HepG2 (cell line): ENCODE measurements around the gene GFRA4. TPM values are rescaled to one million over a fixed set of nuclear protein-coding genes. Genes with fewer than 3 reads are reported as not detected.
A peak's percentile ranks its signal among the peaks of the same experiment; 100 is the strongest.

Source experiments
- DNMT3B ChIP-seq: conservative IDR thresholded peaks from 2 replicates; pipeline ENCODE4 v1.6.1; 2016; ENCODE audit warnings: missing biosample characterization, control low read depth
- NFKBIZ ChIP-seq: IDR thresholded peaks from 2 replicates; pipeline ENCODE4 v1.6.1; 2018; ENCODE audit warnings: missing genetic modification reagents, missing compliant biosample characterization
- PRMT3 ChIP-seq: sonication (generic); formaldehyde crosslinking; IDR thresholded peaks from 2 replicates; pipeline ENCODE4 v1.8.1; 2022; ENCODE audit warnings: low read depth, mild to moderate bottlenecking, moderate library complexity, missing genetic modification reagents, borderline replicate concordance
- RXRB ChIP-seq: IDR thresholded peaks from 2 replicates; pipeline ENCODE4 v1.6.1; 2016; ENCODE audit warnings: borderline replicate concordance, missing genetic modification reagents, missing compliant biosample characterization
- SMAD9 ChIP-seq: sonication (generic); formaldehyde crosslinking; IDR thresholded peaks from 2 replicates; pipeline ENCODE4 v1.5.1; 2020; ENCODE audit warnings: mild to moderate bottlenecking, missing genetic modification reagents
- STAT5B ChIP-seq: sonication (generic); formaldehyde crosslinking; IDR thresholded peaks from 2 replicates; pipeline ENCODE4 v1.4.0; 2020; ENCODE audit warnings: missing genetic modification reagents
- TFDP1 ChIP-seq: IDR thresholded peaks from 2 replicates; pipeline ENCODE4 v1.6.1; 2016; ENCODE audit warnings: missing compliant biosample characterization, missing genetic modification reagents, borderline replicate concordance
- ZBTB40 ChIP-seq, 2 experiments: fragments of 450-650 bp in 1 of 2; sonication (generic) in 1 of 2; formaldehyde crosslinking in 1 of 2; IDR thresholded peaks; 2 replicates each; pipeline versions ENCODE4 v1.6.1 to v1.8.0; 2016 to 2022; ENCODE audit warnings: antibody characterized with exemption in 1 of 2, mild to moderate bottlenecking in 1 of 2, missing genetic modification reagents in 1 of 2
- ZBTB46 ChIP-seq: sonication (generic); formaldehyde crosslinking; IDR thresholded peaks from 2 replicates; pipeline ENCODE4 v1.4.0; 2020; ENCODE audit warnings: mild to moderate bottlenecking, missing genetic modification reagents, borderline replicate concordance
- ZNF713 ChIP-seq: sonication (generic); formaldehyde crosslinking; IDR thresholded peaks from 2 replicates; pipeline ENCODE4 v1.4.0; 2020; ENCODE audit warnings: mild to moderate bottlenecking, missing genetic modification reagents
- polyA plus RNA-seq, 8 experiments: library from polyadenylated mRNA; depleted of rRNA in 3 of 8; stranded (reverse) in 7 of 8; unstranded in 1 of 8; fragments of >200 nt; fragmentation: Illumina TruSeq in 4 of 8; extraction: Trizol in 4 of 8; gene quantifications; 2 replicates each; pipeline versions ENCODE4 v1.2.1 to v1.2.3, GENCODE V29; 2011 to 2016; ENCODE audit warnings: low read depth in 4 of 8, missing spikeins in 1 of 8, mixed read lengths in 1 of 8; ENCODE audit not compliant: insufficient read depth in 1 of 8
- total RNA-seq, 5 experiments: library from RNA; depleted of rRNA; stranded (reverse); fragments of >200 nt; fragmentation: Illumina TruSeq; extraction: Trizol; gene quantifications; 2 replicates each; pipeline ENCODE4 v1.2.3, GENCODE V29; 2016; ENCODE audit warnings: low read depth in 1 of 5
- TF ChIP-seq, protein P1 (sequence below): sonication (generic); formaldehyde crosslinking; IDR thresholded peaks from 2 replicates; pipeline ENCODE4 v1.4.0; 2020; ENCODE audit warnings: missing genetic modification reagents
- TF ChIP-seq, protein P2 (sequence below): sonication (generic); formaldehyde crosslinking; IDR thresholded peaks from 2 replicates; pipeline ENCODE4 v1.4.0; 2020; ENCODE audit warnings: missing genetic modification reagents

Gene GFRA4
- total and polyA plus RNA-seq, 2 of the 13 experiments (the other 11 are each of a cell fraction or from before 2014, with no cell fraction given) = not detected

DNA sequence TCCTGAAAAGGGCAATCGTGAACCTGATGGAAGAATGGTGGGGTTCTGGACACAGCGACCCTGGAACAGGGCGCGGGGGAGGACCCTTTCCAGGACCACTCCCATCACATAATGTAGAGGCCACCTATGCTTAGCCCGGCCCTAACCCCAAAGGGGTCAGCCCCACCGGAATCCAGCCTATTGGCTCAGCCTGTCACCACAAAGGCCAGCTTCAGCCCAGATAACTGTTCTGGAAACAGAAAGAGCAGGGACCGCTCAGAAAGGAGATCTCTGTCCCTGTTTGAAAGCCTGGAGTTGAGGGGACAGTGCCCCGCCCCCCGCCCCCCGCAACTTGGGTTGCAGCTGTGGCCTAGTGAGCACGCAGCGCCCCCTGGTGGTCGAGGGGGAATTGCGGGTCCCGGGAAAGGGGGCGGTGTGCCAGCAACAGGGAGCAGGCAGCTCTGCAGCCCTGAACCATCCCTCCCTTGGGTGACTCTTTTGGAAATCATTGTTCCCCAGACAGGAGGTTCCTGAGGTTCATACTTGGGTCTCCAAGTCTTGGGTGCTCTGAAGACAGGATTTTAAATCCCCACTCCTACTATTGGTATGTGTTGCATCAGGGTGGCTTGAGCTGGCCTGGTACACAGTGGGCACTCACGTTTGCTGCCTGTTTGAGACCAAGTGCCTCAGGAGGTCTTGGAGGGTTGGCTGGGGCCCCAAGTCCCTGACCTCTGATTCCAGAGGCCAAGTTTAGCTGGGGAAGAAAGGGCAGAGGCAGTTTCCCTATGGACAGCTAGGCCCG is 47.7 kb upstream of the GFRA4 start (continued):
- TF ChIP-seq ZBTB40 (IDR thresholded peaks at IDR 0.05) = no peak
- TF ChIP-seq ZBTB40 (CRISPR knock-in tag; IDR thresholded peaks at IDR 0.05) = no peak
- no peak for TF ChIP-seq STAT5B
- no peak for TF ChIP-seq TFDP1 (CRISPR knock-in tag)
- TF ChIP-seq ZBTB46 (CRISPR knock-in tag) = no peak
- no peak for TF ChIP-seq SMAD9 (CRISPR knock-in tag)
- TF ChIP-seq, protein P1, sequence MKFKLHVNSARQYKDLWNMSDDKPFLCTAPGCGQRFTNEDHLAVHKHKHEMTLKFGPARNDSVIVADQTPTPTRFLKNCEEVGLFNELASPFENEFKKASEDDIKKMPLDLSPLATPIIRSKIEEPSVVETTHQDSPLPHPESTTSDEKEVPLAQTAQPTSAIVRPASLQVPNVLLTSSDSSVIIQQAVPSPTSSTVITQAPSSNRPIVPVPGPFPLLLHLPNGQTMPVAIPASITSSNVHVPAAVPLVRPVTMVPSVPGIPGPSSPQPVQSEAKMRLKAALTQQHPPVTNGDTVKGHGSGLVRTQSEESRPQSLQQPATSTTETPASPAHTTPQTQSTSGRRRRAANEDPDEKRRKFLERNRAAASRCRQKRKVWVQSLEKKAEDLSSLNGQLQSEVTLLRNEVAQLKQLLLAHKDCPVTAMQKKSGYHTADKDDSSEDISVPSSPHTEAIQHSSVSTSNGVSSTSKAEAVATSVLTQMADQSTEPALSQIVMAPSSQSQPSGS (CRISPR knock-in tag) = no peak
- no peak for TF ChIP-seq ZNF713 (CRISPR knock-in tag)
- 0 out of 2 replicates have a peak, but pooled peaks have one; percentile 26 for TF ChIP-seq NFKBIZ (CRISPR knock-in tag)
- TF ChIP-seq DNMT3B (CRISPR knock-in tag) = peak; percentile 66; the same call in 1 of the 2 replicates
- TF ChIP-seq RXRB (CRISPR knock-in tag) = peak; percentile 52; the same call in 1 of the 2 replicates
- peak; percentile 26; the same call in 1 of the 2 replicates for TF ChIP-seq PRMT3 (CRISPR knock-in tag)
- TF ChIP-seq, protein P2, sequence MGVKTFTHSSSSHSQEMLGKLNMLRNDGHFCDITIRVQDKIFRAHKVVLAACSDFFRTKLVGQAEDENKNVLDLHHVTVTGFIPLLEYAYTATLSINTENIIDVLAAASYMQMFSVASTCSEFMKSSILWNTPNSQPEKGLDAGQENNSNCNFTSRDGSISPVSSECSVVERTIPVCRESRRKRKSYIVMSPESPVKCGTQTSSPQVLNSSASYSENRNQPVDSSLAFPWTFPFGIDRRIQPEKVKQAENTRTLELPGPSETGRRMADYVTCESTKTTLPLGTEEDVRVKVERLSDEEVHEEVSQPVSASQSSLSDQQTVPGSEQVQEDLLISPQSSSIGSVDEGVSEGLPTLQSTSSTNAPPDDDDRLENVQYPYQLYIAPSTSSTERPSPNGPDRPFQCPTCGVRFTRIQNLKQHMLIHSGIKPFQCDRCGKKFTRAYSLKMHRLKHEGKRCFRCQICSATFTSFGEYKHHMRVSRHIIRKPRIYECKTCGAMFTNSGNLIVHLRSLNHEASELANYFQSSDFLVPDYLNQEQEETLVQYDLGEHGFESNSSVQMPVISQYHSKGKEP (CRISPR knock-in tag) = no peak
